GM19324 (cell line): ENCODE results near the gene MAN1C1.

Experiments
- ATAC-seq: cut with Tn5 transposase; IDR thresholded peaks from one replicate; pipeline ENCODE4 v1.9.1; 2021; ENCODE audit warnings: mild to moderate bottlenecking, moderate library complexity; ENCODE audit not compliant: unreplicated experiment, low FRiP score

Gene MAN1C1

GRCh38 chr1:25808481-25809244 is 192.1 kb downstream of the MAN1C1 start:
- no peak for ATAC-seq

DNA sequence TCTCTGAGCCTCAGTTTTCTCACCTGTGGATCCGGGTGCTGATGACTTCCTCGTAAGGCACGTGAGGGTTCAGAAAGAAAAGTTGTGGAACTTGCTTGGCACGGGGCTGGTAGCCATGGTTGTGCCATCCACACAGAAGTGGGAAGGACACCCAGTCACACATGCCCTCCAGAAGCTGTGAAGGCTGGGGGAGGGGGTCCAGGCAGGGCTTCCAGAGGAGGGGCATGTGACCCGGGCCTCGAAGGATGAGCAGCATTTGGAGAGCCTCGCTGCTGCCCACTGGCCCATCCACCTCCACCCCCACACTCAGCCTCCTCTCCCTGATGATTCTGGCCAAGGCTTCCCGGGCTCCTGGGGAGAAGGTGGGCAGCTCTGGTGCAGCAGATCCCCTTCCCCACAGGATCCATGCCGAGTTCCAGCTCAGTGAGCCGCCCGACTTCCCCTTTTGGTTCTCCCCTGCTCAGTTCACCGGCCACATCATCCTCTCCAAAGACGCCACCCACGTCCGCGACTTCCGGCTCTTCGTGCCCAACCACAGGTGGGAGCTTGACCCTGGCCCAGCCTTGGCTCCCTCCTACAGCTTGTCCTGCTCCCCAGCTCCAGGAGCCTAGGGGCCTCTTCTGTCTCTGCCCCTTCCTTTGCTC is 192.8 kb downstream of the MAN1C1 start:
- no peak for ATAC-seq

- ATAC-seq, result no peak
Observed at GRCh38 chr1:25809929-25810328, 193.3 kb downstream of the MAN1C1 start.

- no peak for ATAC-seq
Observed at GRCh38 chr1:25810341-25811299, 194.0 kb downstream of the MAN1C1 start.

GRCh38 chr1:25811384-25812082 is 194.9 kb downstream of the MAN1C1 start:
- no peak for ATAC-seq

DNA sequence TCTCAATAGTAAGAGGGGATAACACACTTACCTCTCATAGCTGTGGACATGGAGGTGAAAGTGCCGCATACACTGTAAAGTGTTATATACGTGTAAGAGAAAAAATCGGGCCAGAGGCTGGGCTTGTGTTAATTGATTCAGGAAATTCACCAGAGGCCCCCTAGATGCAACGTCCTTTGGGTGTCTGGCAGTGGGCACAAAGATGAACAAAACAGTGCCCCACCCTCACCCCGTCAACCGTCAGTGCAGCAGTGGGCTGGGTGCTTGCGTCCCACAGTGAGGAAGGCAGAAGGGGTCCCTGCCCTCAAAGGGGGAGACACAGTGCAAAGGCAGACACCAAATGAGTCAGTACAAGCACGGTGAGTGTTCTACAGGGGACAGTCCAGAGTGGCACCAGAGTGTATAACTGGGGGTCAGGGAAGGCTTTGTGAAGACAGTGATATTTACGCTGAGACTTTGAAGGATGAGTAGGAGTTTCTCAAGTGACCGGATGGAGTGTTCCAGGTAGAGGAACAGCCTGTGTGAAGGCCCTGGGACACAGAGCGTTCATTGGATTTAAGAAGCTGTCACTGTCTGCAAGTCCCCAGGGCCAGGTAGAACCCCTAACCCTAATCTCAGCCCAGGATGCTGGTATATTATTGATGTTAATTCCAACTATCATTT is 196.6 kb downstream of the MAN1C1 start:
- no peak for ATAC-seq

GRCh38 chr1:25813734-25814471 is 197.3 kb downstream of the MAN1C1 start:
- ATAC-seq, result no peak

DNA sequence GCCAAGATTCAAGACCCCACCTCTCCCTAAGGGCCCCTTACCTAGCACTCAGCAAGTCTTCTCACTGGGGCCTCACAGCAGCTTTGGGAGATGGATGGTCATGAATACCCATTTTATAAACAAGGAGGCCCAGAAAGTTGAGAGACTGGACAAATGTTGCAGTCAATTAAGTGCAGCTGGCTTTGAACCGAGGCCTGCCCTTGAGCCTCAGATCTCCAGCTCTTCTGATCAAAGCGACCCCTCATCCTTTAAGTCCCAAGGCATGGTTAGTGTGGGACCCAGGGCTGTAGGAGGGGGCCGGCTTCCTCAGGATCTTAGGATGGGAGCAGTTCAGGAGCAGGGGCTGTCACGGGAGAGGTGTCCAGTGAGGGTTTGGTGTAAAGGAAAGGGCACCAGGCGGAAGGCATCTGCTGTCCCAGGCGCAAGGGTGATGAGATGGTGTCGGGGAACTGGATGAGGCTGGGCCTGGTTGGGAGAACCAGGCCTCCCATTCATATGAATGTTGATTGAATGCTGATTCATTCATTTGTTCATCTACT is 198.0 kb downstream of the MAN1C1 start:
- ATAC-seq, result no peak

DNA sequence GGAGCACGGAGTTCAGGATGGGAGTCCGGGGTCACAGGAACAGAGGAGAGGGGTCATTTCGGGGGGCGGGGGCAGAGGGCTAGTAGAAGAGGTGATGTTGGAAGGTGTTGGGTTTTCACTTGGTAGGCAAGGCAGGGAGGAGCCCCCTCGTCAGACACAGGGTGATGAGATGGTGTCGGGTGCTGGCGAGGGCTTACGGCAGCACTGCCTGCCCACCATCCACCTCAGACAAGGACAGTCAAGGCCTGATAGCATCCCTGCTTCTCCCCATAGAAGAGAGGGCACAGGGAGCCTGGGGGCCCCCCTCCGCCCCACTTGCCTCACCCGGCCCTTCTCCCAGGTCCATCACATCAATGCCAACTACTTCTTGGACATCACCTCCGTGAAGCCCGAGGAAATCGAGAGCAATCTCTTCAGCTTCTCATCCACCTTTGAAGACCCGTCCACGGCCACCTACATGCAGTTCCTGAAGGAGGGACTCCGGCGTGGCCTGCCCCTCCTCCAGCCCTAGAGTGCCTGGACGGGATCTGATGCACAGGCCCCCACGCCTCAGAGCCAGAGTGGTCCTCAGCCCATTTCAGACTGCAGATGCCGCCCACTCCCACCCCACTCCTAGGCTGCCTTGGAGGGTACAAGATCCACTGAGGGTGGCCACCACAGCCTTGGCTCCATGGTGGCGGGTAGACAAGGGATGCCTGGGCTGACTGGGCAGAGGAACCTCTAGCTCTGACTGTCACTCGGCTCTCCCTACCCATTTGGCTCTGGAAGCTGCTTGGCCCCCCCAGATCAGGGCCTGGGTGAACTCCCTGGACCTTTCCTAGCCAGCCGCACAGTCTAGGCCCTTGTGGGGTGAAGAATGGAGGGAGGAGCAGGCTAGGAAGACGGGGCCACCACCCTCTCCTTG is 198.9 kb downstream of the MAN1C1 start:
- no peak for ATAC-seq

- no peak for ATAC-seq
Observed at GRCh38 chr1:25816112-25816718, 199.6 kb downstream of the MAN1C1 start.

DNA sequence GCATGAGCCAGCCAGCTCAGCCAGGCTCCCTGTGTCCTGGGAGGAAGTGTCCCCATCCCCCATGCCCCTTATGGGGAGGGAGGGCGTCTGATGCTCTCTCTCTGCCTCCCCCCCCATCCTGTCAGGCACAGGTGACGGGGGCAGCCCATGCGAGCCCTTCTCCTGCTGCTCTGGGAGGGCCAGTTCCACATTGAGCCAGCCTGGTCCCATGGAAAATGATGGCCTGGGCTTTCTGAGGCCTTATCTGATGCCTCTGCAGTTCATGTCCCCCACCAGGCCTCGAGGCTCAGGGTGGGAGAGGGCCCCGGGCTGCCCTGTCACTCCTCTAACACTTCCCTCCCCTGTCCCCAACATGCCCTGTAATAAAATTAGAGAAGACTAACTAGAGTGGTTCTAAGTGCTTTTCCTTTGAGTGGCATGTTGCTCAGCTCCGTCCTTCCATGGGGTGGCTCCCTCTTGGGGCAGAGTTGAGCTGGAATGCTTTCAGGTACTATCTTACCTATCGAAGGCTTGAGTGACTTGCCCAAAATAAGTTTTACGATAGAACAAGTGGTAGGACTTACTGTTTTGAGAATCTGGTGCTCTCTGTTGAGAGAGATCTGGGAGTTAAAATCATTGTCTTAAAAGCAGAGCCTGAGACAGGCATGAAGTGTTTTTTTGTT is 201.4 kb downstream of the MAN1C1 start:
- ATAC-seq, result no peak

DNA sequence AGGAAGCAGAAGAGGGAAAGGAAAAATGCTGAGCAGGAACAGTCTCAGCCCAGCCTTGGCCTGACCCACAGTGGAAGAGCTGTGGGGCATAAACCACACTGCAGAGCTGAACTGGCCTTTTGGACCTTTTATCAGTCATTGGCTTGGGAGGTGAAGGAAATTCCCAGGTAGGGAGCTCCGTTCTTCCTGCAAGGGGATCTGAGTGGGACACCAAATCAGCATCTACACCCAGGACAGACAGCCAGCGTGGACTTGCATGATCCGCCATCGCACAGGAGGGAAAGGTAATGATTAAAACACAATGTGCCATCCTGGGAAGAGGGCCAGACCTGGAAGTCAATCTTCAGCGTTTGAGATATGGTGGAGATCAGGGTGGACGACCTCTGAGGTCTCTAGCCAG is 202.0 kb downstream of the MAN1C1 start:
- no peak for ATAC-seq

DNA sequence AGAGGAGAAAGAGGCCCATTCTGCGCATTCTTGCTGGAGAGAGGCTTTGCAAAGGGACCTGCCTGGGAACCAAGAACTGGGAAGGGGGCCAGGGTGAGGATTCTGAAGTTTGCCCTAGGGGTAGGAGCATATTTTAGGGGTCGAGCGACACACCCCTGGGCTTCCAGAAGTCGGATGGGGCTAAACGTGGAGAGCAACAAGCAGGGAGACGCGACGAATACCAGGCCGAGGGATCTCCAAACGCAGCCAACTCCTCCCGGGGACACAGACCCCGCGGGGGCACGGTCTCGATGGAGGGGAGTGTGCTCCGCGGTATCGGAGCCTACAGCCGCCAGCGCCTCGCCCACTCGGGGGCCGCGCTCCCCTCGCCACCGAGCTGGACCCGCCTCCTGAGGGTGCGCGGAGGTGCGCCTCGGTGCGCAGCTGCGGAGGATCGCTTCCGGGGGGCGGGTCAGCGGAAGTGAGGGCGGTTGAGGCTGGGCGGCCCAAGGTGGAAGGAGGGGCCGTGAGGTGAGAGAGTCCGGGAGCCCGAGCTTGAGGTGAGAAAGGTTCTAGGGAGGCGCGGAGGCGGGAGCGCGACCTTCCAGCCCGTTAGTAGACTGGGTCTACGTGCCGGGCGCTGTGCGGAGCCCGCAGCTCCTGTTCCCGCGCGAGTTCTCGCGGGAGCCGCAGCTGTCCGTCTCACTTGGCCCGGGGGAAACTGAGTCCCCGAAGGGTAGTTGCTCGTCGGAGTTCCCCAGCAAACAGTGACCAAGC is 203.1 kb downstream of the MAN1C1 start, which contains the start of gene MTFR1L:
TSS of gene MTFR1L (plus strand) at position 464 of the 756 bp plus-strand sequence. CDS start 3,151 bp downstream, outside the sequence.
- peak; percentile 82 for ATAC-seq

DNA sequence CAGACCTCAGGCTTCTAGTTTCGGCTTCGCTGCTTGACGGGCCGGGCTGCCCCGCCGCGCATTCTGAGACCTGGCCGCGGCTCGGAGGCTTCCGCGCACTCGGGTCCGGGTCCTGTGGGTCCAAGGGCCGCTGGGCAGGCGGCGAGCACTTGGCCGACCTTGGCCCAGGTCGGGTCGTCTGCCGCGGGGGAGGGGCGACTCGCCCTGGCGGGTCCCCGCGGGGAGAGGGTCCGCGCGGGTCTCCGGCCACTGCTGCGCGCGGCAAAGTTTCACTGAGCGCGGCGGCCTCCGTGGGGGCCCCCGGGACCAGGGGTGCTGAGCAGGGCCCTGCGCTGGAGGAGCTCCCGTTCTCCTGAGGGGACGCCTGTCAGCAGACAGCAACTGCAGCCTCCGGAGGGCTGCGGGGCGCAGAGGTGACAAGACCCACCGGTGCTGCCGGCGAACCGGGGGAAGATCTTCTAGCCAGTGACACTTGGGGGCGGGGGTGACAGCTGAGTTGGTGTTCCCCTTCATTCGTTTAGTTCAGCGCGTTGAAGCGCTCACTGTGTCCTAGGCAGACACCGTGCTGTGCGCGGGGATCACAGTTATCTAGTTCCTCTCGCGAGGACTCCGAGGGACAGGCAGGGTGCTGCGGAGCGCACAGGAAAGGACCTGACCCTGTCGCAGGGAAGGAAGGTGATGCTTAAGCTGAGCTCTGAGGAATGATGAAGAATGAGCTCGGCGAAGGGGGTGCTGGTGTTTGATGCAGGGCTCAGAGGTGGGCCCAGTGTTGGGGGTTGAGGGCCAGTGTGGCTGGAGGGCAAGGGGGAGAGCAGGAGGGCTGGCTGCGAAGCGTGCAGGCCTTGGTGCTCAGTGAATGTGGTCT is 203.9 kb downstream of the MAN1C1 start:
- ATAC-seq, result peak; percentile 28

DNA sequence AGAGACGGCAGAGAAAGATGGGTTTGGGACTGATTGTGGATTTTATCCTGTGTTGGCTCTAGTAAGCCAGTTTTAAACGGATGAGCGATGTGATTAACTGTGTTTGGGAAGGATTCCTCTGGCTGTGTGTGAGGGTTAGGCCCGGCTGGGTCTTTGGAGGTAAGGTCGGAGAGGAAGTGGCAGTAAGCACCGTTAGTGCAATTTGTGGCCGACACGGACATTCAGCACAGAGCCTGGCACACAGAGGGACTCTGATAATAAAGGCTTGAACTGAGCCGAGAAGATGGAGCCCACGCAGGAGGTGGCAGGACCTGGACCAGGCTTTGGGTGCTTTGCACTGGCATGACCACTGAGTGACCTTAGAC is 204.5 kb downstream of the MAN1C1 start:
- no peak for ATAC-seq
